HepG2 (cell line): ENCODE measurements around the gene TMEM87B. TPM values are rescaled to one million over a fixed set of nuclear protein-coding genes. Genes with fewer than 3 reads are reported as not detected.

Experiments
- ATAC-seq: fragments of 200-7000 bp; cut with Tn5 transposase; 3 replicates; pipeline ENCODE4 v1.9.1; 2020; ENCODE audit warnings: mild to moderate bottlenecking, moderate library complexity
- BruUV-seq: library from RNA; stranded (reverse); fragments of 400-500 nt; replicated peaks from 2 replicates; lab custom pipeline; 2021; lab: Mats Ljungman, UMichigan
- CTCF ChIA-PET: fragments of 300-600 bp; formaldehyde crosslinking; extraction: SDS; loops from one replicate; lab custom pipeline; 2021; ENCODE audit warnings: low total read pairs, inconsistent platforms, low intra/inter-chr PET ratio; lab: Yijun Ruan, JAX
- POLR2A ChIA-PET: fragments of 350-600 bp; sonication (Branson Sonifier 250); formaldehyde crosslinking; loops from one replicate; lab custom pipeline; 2020; ENCODE audit warnings: antibody characterized with exemption, inconsistent platforms; lab: Yijun Ruan, JAX
- DNase-seq: peaks from one replicate; pipeline ENCODE4 v3.0.0-alpha.2; 2015; ENCODE audit warnings: low spot score
- FAIRE-seq: peaks from 3 replicates; lab custom pipeline; 2011; peaks lifted over from hg19 to GRCh38; lab: Jason Lieb, UNC
- H2AFZ ChIP-seq: one replicate; pipeline ENCODE4 v1.6.1; 2011; ENCODE audit warnings: low read length, inconsistent platforms
- H3K27ac ChIP-seq: fragments of 300-600 bp; 3 replicates; pipeline ENCODE4 v1.8.0; 2011; ENCODE audit warnings: mixed run types, mild to moderate bottlenecking, mixed read lengths, low read length, inconsistent platforms; ENCODE audit not compliant: insufficient read depth; ENCODE audit errors: extremely low read length
- H3K27me3 ChIP-seq, 2 experiments: fragments of 200-600 bp in 1 of 2; 2 replicates in 1 of 2; 3 replicates in 1 of 2; pipeline versions ENCODE4 v1.6.0 to v1.8.0; 2011; ENCODE audit warnings: low read length in 2 of 2, mild to moderate bottlenecking in 2 of 2, moderate library complexity in 2 of 2, inconsistent platforms in 1 of 2; ENCODE audit not compliant: insufficient read depth in 2 of 2, control insufficient read depth in 1 of 2
- H3K36me3 ChIP-seq, 2 experiments: fragments of 200-600 bp in 1 of 2; replicated peaks in 1 of 2; 2 replicates in 1 of 2; 3 replicates in 1 of 2; pipeline versions ENCODE4 v1.5.1 to v1.8.0; 2011; ENCODE audit warnings: low read length in 2 of 2, inconsistent platforms in 1 of 2; ENCODE audit not compliant: insufficient read depth in 2 of 2, control insufficient read depth in 1 of 2
- H3K4me1 ChIP-seq: 2 replicates; pipeline ENCODE4 v1.5.1; 2012; ENCODE audit warnings: low read length, inconsistent platforms; ENCODE audit not compliant: insufficient read depth
- H3K4me2 ChIP-seq: 2 replicates; pipeline ENCODE4 v1.6.0; 2011; ENCODE audit warnings: low read depth, low read length, inconsistent platforms
- H3K4me3 ChIP-seq, 3 experiments: fragments of 200-600 bp in 1 of 3; sonication (generic), shearing (Covaris generic) in 1 of 3; replicated peaks in 1 of 3; 2 replicates each; pipeline ENCODE4 v1.5.1; 2011 to 2016; ENCODE audit warnings: low read length in 3 of 3, inconsistent platforms in 2 of 3, low read depth in 2 of 3, mild to moderate bottlenecking in 2 of 3, control low read depth in 1 of 3, mixed read lengths in 1 of 3; ENCODE audit not compliant: insufficient read depth in 1 of 3
- H3K79me2 ChIP-seq: one replicate; pipeline ENCODE4 v1.6.1; 2011; ENCODE audit warnings: low read length, inconsistent platforms; ENCODE audit not compliant: insufficient read depth
- H3K9ac ChIP-seq: 2 replicates; pipeline ENCODE4 v1.6.0; 2011; ENCODE audit warnings: mild to moderate bottlenecking, low read depth, low read length, inconsistent platforms; ENCODE audit not compliant: insufficient read depth
- H3K9me3 ChIP-seq: 2 replicates; pipeline ENCODE4 v1.5.1; 2012; ENCODE audit warnings: mild to moderate bottlenecking, low read length
- H4K20me1 ChIP-seq: 2 replicates; pipeline ENCODE4 v1.6.0; 2011; ENCODE audit warnings: inconsistent platforms, mild to moderate bottlenecking, low read length, moderate library complexity; ENCODE audit not compliant: insufficient read depth
- ATF7 ChIP-seq, 2 experiments: fragments of 450-650 bp in 1 of 2; sonication (generic) in 1 of 2; formaldehyde crosslinking in 1 of 2; IDR thresholded peaks; 2 replicates each; pipeline versions ENCODE4 v1.4.0 to v1.6.1; 2016 to 2020; ENCODE audit warnings: antibody characterized with exemption in 1 of 2, mild to moderate bottlenecking in 1 of 2, missing genetic modification reagents in 1 of 2
- BORCS8-MEF2B ChIP-seq: sonication (generic); formaldehyde crosslinking; IDR thresholded peaks from 2 replicates; pipeline ENCODE4 v1.8.0; 2022; ENCODE audit warnings: mild to moderate bottlenecking, missing genetic modification reagents
- FOXA1 ChIP-seq, 2 experiments: fragments of 450-650 bp in 1 of 2; sonication (generic) in 1 of 2; formaldehyde crosslinking in 1 of 2; IDR thresholded peaks; 2 replicates each; pipeline versions ENCODE4 v1.4.0 to v1.6.1; 2016 to 2020; ENCODE audit warnings: missing genetic modification reagents in 1 of 2
- KMT2B ChIP-seq: IDR thresholded peaks from 2 replicates; pipeline ENCODE4 v1.6.1; 2016; ENCODE audit warnings: missing genetic modification reagents, missing compliant biosample characterization
- NFIC ChIP-seq: IDR thresholded peaks from 2 replicates; pipeline ENCODE4 v1.6.1; 2012; ENCODE audit warnings: mild to moderate bottlenecking, low read length, inconsistent platforms
- NR1H2 ChIP-seq: sonication (generic); formaldehyde crosslinking; IDR thresholded peaks from 2 replicates; pipeline ENCODE4 v1.8.1; 2022; ENCODE audit warnings: low read depth, missing genetic modification reagents, borderline replicate concordance
- SMAD9 ChIP-seq: sonication (generic); formaldehyde crosslinking; IDR thresholded peaks from 2 replicates; pipeline ENCODE4 v1.5.1; 2020; ENCODE audit warnings: mild to moderate bottlenecking, missing genetic modification reagents
- TP53 ChIP-seq: sonication (generic); formaldehyde crosslinking; conservative IDR thresholded peaks from 2 replicates; pipeline ENCODE4 v1.4.0; 2020; ENCODE audit warnings: missing genetic modification reagents
- TRIM24 ChIP-seq: sonication (generic); formaldehyde crosslinking; IDR thresholded peaks from 2 replicates; pipeline ENCODE4 v1.8.0; 2022; ENCODE audit warnings: mild to moderate bottlenecking, missing genetic modification reagents
- ZC3H4 ChIP-seq: sonication (generic); formaldehyde crosslinking; IDR thresholded peaks from 2 replicates; pipeline ENCODE4 v1.4.0; 2020; ENCODE audit warnings: missing genetic modification reagents, borderline replicate concordance
- ZNF580 ChIP-seq: IDR thresholded peaks from 2 replicates; pipeline ENCODE4 v1.6.1; 2016; ENCODE audit warnings: low read depth, borderline replicate concordance
- ZNF891 ChIP-seq: sonication (generic); formaldehyde crosslinking; IDR thresholded peaks from 2 replicates; pipeline ENCODE4 v1.5.0; 2020; ENCODE audit warnings: mild to moderate bottlenecking, missing genetic modification reagents
- ZSCAN31 ChIP-seq: sonication (generic); formaldehyde crosslinking; IDR thresholded peaks from 2 replicates; pipeline ENCODE4 v1.5.0; 2020; ENCODE audit warnings: low read depth, mild to moderate bottlenecking, missing genetic modification reagents
- WGBS: methylation state at CpG from one replicate; pipeline ENCODE4 v1.1.6; 2017; ENCODE audit warnings: low lambda C conversion rate; 5-methylcytosine and 5-hydroxymethylcytosine counted together
- in situ Hi-C: cut with HindIII; loops from 2 replicates; pipeline ENCODE4 v1.10.0; 2017; ENCODE audit warnings: low pct_unique_long_range_greater_than_20kb; ENCODE audit not compliant: extremely low pct_ligation_motif_present
- intact Hi-C: fragments of 100-400 bp; cut with micrococcal nuclease; formaldehyde crosslinking; loops from one replicate; pipeline ENCODE4 v1.10.0; 2022; ENCODE audit not compliant: unreplicated experiment
- polyA plus RNA-seq, 8 experiments: library from polyadenylated mRNA; depleted of rRNA in 3 of 8; stranded (reverse) in 7 of 8; unstranded in 1 of 8; fragments of >200 nt; fragmentation: Illumina TruSeq in 4 of 8; extraction: Trizol in 4 of 8; gene quantifications; 2 replicates each; pipeline versions ENCODE4 v1.2.1 to v1.2.3, GENCODE V29; 2011 to 2016; ENCODE audit warnings: low read depth in 4 of 8, missing spikeins in 1 of 8, mixed read lengths in 1 of 8; ENCODE audit not compliant: insufficient read depth in 1 of 8
- total RNA-seq, 5 experiments: library from RNA; depleted of rRNA; stranded (reverse); fragments of >200 nt; fragmentation: Illumina TruSeq; extraction: Trizol; gene quantifications; 2 replicates each; pipeline ENCODE4 v1.2.3, GENCODE V29; 2016; ENCODE audit warnings: low read depth in 1 of 5

The TMEM87B gene
- total and polyA plus RNA-seq, 2 of the 13 experiments (the other 11 are each of a cell fraction or from before 2014, with no cell fraction given): 15.1 to 16.2 TPM

GRCh38 chr2:112149866-112150435 is 94.9 kb downstream of the TMEM87B start:
- POLR2A ChIA-PET: no interaction called here
- WGBS: 87% methylated on average over 7 of the region's 7 CpGs
- H3K4me2 ChIP-seq: no peak overlapping the region
- ATAC-seq: no peak
- no peak overlapping the region for H3K4me3 ChIP-seq
- no peaks in the 10 kb centered on the region for H3K9me3 ChIP-seq
- H3K27ac ChIP-seq: no peak overlapping the region
- no peaks in the 10 kb centered on the region for H3K4me1 ChIP-seq
- no peak overlapping the region for H3K9ac ChIP-seq
- no peaks in the 10 kb centered on the region for H4K20me1 ChIP-seq
- H3K36me3 ChIP-seq: no peaks in the 10 kb centered on the region
- intact Hi-C loops (no loop called here), in situ Hi-C loops (no loop called here)
- DNase-seq: no peak
- TF ChIP-seq KMT2B (no peak), BORCS8-MEF2B (CRISPR knock-in tag) (no peak), TRIM24 (CRISPR knock-in tag) (no peak), SMAD9 (no peak), NR1H2 (CRISPR knock-in tag) (no peak), NFIC (no peak), ZNF580 (no peak), TP53 (CRISPR knock-in tag) (no peak), ZSCAN31 (no peak), ATF7 (IDR thresholded peaks at IDR 0.05) (no peak), ATF7 (CRISPR knock-in tag; IDR thresholded peaks at IDR 0.05) (no peak), FOXA1 (IDR thresholded peaks at IDR 0.05) (no peak), FOXA1 (CRISPR knock-in tag; IDR thresholded peaks at IDR 0.05) (no peak), ZC3H4 (CRISPR knock-in tag) (no peak), ZNF891 (CRISPR knock-in tag) (no peak)
- TF ChIP-seq, all 625 proteins: peak for 0
- Histone ChIP-seq H2AFZ (no peak overlapping the region), H3K79me2 (no peaks in the 10 kb centered on the region), H3K27me3 (no peaks in the 10 kb centered on the region)
- no peak for FAIRE-seq
- BruUV-seq: no TSS peak
- CTCF ChIA-PET: no interaction called here
